Stomach (tissue), 9 donors: ENCODE data around the gene REPS2. TPM values are rescaled to one million over a fixed set of nuclear protein-coding genes. Genes with fewer than 3 reads are reported as not detected.

Experiments used
- DNase-seq, 2 donors: peaks; one replicate each; pipeline versions ENCODE4 v3.0.0 to v3.0.0-alpha.2; 2013 to 2019
- H3K27ac ChIP-seq, 5 donors: fragments of 200-600 bp in 4 of 5; sonication (generic) in 4 of 5; one replicate each; pipeline ENCODE4 v1.5.1; 2013 to 2019; ENCODE audit warnings: mild to moderate bottlenecking in 1 of 5, moderate library complexity in 1 of 5
- H3K27me3 ChIP-seq, 3 donors: fragments of 200-600 bp; sonication (generic); one replicate each; pipeline ENCODE4 v1.5.1; 2017 to 2019; ENCODE audit warnings: mixed run types in 1 of 3
- H3K36me3 ChIP-seq, 4 donors: fragments of 200-600 bp; sonication (generic); 1 replicate in 3 of 4; 2 replicates in 1 of 4; pipeline ENCODE4 v1.5.1; 2016 to 2019
- H3K4me1 ChIP-seq, 4 donors: fragments of 200-600 bp; sonication (generic); one replicate each; pipeline ENCODE4 v1.5.1; 2016 to 2019
- H3K4me3 ChIP-seq, 4 donors: fragments of 200-600 bp; sonication (generic) in 3 of 4; one replicate each; pipeline ENCODE4 v1.5.1; 2016 to 2019; ENCODE audit warnings: mild to moderate bottlenecking in 1 of 4
- H3K9me3 ChIP-seq, 4 donors: fragments of 200-600 bp; sonication (generic); one replicate each; pipeline ENCODE4 v1.5.1; 2016 to 2019
- EP300 ChIP-seq: sonication (generic); formaldehyde crosslinking; IDR thresholded peaks from one replicate; pipeline ENCODE4 v1.6.1; 2017; ENCODE audit warnings: antibody characterized with exemption
- POLR2A ChIP-seq, 4 donors: fragments of 450-650 bp; IDR thresholded peaks; one replicate each; pipeline ENCODE4 v1.6.1; 2016; ENCODE audit warnings: antibody characterized with exemption in 4 of 4, control low read depth in 2 of 4, mild to moderate bottlenecking in 1 of 4, moderate library complexity in 1 of 4
- POLR2AphosphoS5 ChIP-seq, 3 donors: sonication (generic); formaldehyde crosslinking; IDR thresholded peaks; one replicate each; pipeline ENCODE4 v1.6.1; 2016; ENCODE audit warnings: antibody characterized with exemption in 3 of 3
- WGBS, 5 donors: extraction: QIAGEN DNeasy Blood & Tissue Kit in 3 of 5; methylation state at CpG; one replicate each; pipeline versions ENCODE4 v1.1.5 to v1.1.7; 2013 to 2018; 5-methylcytosine and 5-hydroxymethylcytosine counted together
- intact Hi-C: fragments of 100-400 bp; cut with DNase I; formaldehyde crosslinking; loops from one replicate; pipeline ENCODE4 v1.15.1; 2023; ENCODE audit warnings: low total_unique reads
- polyA plus RNA-seq, 3 donors: library from polyadenylated mRNA; stranded (reverse); fragments of 200-250 nt; gene quantifications; one replicate each; pipeline ENCODE4 v1.2.3, GENCODE V29; 2013
- total RNA-seq, 5 donors: library from RNA; depleted of rRNA; stranded (reverse); fragments of >200 nt; gene quantifications; one replicate each; pipeline versions ENCODE4 v1.1.0 to v1.2.3, GENCODE V29; 2014 to 2016
- TF ChIP-seq, protein P1 (sequence below), 7 experiments: fragments of 450-650 bp in 4 of 7; fragments of 200-600 bp in 3 of 7; sonication (generic) in 3 of 7; IDR thresholded peaks; one replicate each; pipeline ENCODE4 v1.5.1; 2016 to 2019; ENCODE audit warnings: antibody characterized with exemption in 7 of 7, control low read depth in 2 of 7, mild to moderate bottlenecking in 1 of 7
- donor health status: healthy with polysubstance abuse.
- donor health status: Bipolar disorder and iron deficiency.
- donor health status: healthy.

Gene REPS2
- total and polyA plus RNA-seq, 8 donors, result 6.1 to 281 (median 10.6) TPM

DNA sequence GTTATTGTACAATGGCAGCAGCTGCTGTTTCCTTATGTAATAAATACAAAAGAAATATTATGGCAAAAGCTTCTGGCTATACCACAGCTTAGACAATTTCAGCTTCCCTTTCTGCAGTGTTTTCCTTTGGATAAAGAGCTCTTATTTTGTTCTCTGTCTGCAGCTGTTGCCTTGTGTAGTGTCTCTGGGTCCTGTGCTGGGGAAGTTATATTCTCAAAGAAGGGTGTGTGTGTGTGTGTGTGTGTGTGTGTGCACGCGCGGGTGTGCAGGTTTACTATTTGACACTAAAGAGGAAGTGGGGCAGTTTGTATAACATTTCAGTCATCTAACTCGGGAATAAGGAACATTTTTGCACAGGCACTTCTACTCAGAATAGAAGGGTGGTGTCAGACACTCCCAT, 83.6 kb downstream of the REPS2 start:
- Histone ChIP-seq H3K9me3 (no peaks in the 10 kb centered on the region), H3K27me3 (no peaks in the 10 kb centered on the region), H3K27ac (peak overlapping the region in 2 of 5 donors; percentile 68 to 79), H3K36me3 (no peaks in the 10 kb centered on the region), H3K4me1 (peaks cover 5 to 21% (median 8%) of the 10 kb centered on the region in 4 donors), H3K4me3 (no peak overlapping the region)
- WGBS, 5 donors, result 5 to 45% (median 26%) methylated on average over 4 of the region's 4 CpGs
- intact Hi-C loops, result no loop called here
- no peak for DNase-seq
- TF ChIP-seq POLR2A (IDR thresholded peaks at IDR 0.05) (no peak), EP300 (no peak), POLR2AphosphoS5 (IDR thresholded peaks at IDR 0.05) (no peak)
- TF ChIP-seq, protein P1, sequence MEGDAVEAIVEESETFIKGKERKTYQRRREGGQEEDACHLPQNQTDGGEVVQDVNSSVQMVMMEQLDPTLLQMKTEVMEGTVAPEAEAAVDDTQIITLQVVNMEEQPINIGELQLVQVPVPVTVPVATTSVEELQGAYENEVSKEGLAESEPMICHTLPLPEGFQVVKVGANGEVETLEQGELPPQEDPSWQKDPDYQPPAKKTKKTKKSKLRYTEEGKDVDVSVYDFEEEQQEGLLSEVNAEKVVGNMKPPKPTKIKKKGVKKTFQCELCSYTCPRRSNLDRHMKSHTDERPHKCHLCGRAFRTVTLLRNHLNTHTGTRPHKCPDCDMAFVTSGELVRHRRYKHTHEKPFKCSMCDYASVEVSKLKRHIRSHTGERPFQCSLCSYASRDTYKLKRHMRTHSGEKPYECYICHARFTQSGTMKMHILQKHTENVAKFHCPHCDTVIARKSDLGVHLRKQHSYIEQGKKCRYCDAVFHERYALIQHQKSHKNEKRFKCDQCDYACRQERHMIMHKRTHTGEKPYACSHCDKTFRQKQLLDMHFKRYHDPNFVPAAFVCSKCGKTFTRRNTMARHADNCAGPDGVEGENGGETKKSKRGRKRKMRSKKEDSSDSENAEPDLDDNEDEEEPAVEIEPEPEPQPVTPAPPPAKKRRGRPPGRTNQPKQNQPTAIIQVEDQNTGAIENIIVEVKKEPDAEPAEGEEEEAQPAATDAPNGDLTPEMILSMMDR (IDR thresholded peaks at IDR 0.05), result no peak

DNA sequence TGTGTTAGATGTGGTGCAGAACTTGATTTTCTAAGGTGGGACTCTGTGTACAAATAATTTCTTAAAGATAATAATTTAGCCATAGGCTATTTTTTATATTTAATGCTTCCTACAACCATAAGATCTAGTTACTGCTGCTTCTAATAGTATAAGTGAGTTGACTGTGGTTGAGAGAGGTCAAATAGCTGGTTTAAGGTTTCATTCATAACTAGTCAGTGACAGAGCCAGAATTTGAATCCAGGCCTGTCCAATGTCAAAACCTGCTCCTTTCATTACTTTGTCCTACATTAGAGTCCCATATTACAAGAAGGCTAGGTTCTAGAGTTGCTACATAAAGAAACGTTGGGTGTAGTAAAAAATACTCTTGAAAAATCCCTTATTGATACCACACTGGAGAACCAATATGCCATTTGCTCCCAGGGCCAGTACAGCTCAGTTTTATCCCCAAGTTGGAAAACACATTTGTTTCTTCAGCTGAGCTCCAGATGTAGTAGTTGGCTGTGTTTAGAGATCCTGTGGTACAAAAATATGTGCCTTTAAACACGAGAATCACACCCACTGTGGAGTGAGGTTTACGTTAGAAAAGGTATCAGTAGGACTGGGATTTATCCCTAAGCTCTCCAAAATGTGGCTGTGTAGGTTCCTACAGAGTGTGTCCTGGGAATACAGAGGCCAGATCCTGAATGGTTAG, 84.3 kb downstream of the REPS2 start:
- H3K27ac ChIP-seq, result peak overlapping the region in 4 of 5 donors; percentile 68 to 79 (median 72)
- no peaks in the 10 kb centered on the region for H3K9me3 ChIP-seq
- intact Hi-C loops, result no loop called here
- 34 to 58% (median 41%) methylated on average over 3 of the region's 3 CpGs for WGBS, 5 donors
- TF ChIP-seq, protein P1 (IDR thresholded peaks at IDR 0.05), result no peak
- TF ChIP-seq POLR2A (IDR thresholded peaks at IDR 0.05) (no peak), EP300 (no peak), POLR2AphosphoS5 (IDR thresholded peaks at IDR 0.05) (no peak)
- H3K27me3 ChIP-seq, result no peaks in the 10 kb centered on the region
- H3K4me1 ChIP-seq, result peaks cover 5 to 21% (median 8%) of the 10 kb centered on the region in 4 donors
- no peak overlapping the region for H3K4me3 ChIP-seq
- no peaks in the 10 kb centered on the region for H3K36me3 ChIP-seq
- no peak for DNase-seq

DNA sequence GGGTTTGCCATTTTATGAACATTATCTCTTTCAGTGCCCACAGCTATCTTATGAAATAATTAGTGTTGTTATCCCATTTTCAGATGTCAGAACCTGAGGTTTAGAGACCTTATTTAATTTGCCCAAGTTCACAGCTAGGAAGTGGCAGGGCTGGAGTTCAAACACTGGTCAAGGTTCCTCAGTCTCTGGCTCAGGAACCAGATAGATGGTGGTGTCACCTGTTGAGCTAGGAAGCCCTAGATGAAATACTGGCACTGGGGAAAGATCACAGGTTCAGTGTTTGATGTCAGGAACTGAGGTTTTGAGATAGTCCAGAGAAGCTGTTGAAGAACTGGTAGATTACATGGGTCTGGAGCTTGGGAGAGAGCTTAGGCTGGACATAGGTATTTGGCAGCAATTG, 85.4 kb downstream of the REPS2 start:
- intact Hi-C loops, result no loop called here

DNA sequence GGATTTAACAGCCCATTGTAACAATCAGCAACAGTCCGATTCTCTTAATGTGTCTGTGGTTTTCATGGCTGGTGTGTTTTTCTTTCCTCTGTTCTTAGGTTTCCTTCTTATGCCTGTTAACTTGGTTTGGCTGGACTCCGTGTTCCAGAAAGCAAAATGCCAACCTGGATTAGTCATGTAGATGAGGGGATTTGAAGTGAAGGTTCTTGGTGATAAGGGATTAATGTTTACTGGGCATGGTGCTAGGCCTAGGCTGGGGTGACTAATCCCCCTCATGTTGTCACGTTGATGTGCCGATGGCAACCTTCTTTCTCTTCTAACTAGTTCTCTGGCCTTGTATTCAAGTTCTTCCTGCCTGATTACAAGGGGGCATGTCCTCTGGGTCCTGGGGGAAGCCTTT, 85.9 kb downstream of the REPS2 start:
- 29 to 52% (median 43%) methylated on average over 4 of the region's 4 CpGs for WGBS, 5 donors
- no peaks in the 10 kb centered on the region for H3K27me3 ChIP-seq
- no peaks in the 10 kb centered on the region for H3K36me3 ChIP-seq
- no peaks in the 10 kb centered on the region for H3K9me3 ChIP-seq
- intact Hi-C loops, result no loop called here
- DNase-seq, result peak in 1 of 2 donors; percentile 54
- H3K4me1 ChIP-seq, result peaks cover 5 to 35% (median 8%) of the 10 kb centered on the region in 4 donors
- H3K27ac ChIP-seq, result peak overlapping the region; percentile 68 to 79 (median 72)
- H3K4me3 ChIP-seq, result no peak overlapping the region
- no peak for TF ChIP-seq POLR2A (IDR thresholded peaks at IDR 0.05)
- TF ChIP-seq POLR2AphosphoS5 (IDR thresholded peaks at IDR 0.05), result peak; percentile 44 to 82 (median 64)
- TF ChIP-seq EP300, result no peak
- TF ChIP-seq, protein P1 (IDR thresholded peaks at IDR 0.05), result no peak

More for the DNA sequence above, 85.4 kb downstream of the REPS2 start:
- no peak for DNase-seq
- Histone ChIP-seq H3K27ac (peak overlapping the region; percentile 68 to 79 (median 72)), H3K4me3 (no peak overlapping the region), H3K4me1 (peaks cover 5 to 30% (median 8%) of the 10 kb centered on the region in 4 donors), H3K36me3 (no peaks in the 10 kb centered on the region), H3K27me3 (no peaks in the 10 kb centered on the region), H3K9me3 (no peaks in the 10 kb centered on the region)
- TF ChIP-seq POLR2A (IDR thresholded peaks at IDR 0.05) (no peak), EP300 (no peak), POLR2AphosphoS5 (IDR thresholded peaks at IDR 0.05) (no peak)
- TF ChIP-seq, protein P1 (IDR thresholded peaks at IDR 0.05), result no peak
